Measurements from ENCODE around the gene THOC6. TPM values are rescaled to one million over a fixed set of nuclear protein-coding genes. Genes with fewer than 3 reads are reported as not detected.

Gene THOC6
- total and polyA plus RNA-seq, 9 of the 15 experiments (the other 6 are each of a cell fraction or from before 2014, with no cell fraction given), result 2.5 to 65.4 (median 42.3) TPM

DNA sequence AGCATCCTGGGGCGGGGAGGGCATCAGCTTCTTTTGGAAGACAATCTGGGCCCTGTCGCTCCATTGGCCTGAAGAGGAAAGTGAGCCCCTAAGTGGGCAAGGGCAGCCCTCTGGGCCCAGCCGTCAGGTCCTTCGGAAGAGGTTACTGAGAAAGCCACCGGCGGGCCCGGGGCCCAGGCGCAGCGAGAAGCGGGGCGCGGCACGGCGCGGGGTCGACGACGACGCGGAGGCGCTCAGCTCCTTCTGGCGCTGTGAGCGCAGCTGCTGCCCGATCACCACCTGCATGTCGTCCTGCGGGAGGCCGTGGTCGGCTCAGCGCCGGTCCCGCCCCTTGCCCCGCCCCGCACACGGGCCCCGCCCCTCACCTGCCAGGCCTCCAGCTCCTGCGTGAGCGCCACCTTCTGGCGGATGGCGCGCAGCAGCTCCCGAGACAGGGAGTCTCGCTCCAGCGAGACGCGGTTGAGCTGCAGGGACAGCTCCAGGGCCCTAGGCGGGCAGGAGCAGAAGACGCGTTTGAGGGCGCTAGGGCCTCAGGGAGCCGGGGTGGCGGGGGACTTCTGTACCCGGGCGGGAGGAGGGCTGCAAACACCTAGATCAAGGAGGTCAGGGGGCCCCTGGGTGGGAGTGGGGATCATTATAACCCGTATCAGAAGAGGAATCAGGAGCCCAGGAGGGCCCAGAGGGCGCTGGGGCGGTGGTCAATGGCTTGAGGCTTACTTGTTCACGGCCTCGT lies 4.3 kb downstream of the THOC6 start (continued):
- TF ChIP-seq, protein P1, sequence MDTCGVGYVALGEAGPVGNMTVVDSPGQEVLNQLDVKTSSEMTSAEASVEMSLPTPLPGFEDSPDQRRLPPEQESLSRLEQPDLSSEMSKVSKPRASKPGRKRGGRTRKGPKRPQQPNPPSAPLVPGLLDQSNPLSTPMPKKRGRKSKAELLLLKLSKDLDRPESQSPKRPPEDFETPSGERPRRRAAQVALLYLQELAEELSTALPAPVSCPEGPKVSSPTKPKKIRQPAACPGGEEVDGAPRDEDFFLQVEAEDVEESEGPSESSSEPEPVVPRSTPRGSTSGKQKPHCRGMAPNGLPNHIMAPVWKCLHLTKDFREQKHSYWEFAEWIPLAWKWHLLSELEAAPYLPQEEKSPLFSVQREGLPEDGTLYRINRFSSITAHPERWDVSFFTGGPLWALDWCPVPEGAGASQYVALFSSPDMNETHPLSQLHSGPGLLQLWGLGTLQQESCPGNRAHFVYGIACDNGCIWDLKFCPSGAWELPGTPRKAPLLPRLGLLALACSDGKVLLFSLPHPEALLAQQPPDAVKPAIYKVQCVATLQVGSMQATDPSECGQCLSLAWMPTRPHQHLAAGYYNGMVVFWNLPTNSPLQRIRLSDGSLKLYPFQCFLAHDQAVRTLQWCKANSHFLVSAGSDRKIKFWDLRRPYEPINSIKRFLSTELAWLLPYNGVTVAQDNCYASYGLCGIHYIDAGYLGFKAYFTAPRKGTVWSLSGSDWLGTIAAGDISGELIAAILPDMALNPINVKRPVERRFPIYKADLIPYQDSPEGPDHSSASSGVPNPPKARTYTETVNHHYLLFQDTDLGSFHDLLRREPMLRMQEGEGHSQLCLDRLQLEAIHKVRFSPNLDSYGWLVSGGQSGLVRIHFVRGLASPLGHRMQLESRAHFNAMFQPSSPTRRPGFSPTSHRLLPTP (IDR thresholded peaks at IDR 0.05; ENCODE audit: borderline replicate concordance, extremely low read depth, insufficient read length), result no peak
- TF ChIP-seq NONO (IDR thresholded peaks at IDR 0.05; ENCODE audit: low read depth in 2 of 2, low read length in 1 of 2), result no peak
- no peak for TF ChIP-seq ELF4 (CRISPR knock-in tag; IDR thresholded peaks at IDR 0.05)
- no peak for TF ChIP-seq KAT7 (CRISPR knock-in tag; IDR thresholded peaks at IDR 0.05; ENCODE audit: borderline replicate concordance)
- TF ChIP-seq, protein P2, sequence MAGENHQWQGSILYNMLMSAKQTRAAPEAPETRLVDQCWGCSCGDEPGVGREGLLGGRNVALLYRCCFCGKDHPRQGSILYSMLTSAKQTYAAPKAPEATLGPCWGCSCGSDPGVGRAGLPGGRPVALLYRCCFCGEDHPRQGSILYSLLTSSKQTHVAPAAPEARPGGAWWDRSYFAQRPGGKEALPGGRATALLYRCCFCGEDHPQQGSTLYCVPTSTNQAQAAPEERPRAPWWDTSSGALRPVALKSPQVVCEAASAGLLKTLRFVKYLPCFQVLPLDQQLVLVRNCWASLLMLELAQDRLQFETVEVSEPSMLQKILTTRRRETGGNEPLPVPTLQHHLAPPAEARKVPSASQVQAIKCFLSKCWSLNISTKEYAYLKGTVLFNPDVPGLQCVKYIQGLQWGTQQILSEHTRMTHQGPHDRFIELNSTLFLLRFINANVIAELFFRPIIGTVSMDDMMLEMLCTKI (IDR thresholded peaks at IDR 0.05; ENCODE audit: partially characterized antibody), result no peak
- 0 out of 2 replicates have a peak, but pooled peaks have one; percentile 25 for TF ChIP-seq ZNF263 (CRISPR knock-in tag; IDR thresholded peaks at IDR 0.05; ENCODE audit: borderline replicate concordance)
- TF ChIP-seq, protein P3, sequence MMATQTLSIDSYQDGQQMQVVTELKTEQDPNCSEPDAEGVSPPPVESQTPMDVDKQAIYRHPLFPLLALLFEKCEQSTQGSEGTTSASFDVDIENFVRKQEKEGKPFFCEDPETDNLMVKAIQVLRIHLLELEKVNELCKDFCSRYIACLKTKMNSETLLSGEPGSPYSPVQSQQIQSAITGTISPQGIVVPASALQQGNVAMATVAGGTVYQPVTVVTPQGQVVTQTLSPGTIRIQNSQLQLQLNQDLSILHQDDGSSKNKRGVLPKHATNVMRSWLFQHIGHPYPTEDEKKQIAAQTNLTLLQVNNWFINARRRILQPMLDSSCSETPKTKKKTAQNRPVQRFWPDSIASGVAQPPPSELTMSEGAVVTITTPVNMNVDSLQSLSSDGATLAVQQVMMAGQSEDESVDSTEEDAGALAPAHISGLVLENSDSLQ (IDR thresholded peaks at IDR 0.05), result peak; percentile 44; the same call in 1 of the 2 replicates
- TF ChIP-seq, protein P4, sequence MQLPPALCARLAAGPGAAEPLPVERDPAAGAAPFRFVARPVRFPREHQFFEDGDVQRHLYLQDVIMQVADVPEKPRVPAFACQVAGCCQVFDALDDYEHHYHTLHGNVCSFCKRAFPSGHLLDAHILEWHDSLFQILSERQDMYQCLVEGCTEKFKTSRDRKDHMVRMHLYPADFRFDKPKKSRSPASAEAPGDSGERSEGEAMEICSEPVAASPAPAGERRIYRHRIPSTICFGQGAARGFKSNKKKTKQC (CRISPR knock-in tag; IDR thresholded peaks at IDR 0.05), result peak; percentile 31; the same call in 1 of the 2 replicates
- TF ChIP-seq, protein P5, sequence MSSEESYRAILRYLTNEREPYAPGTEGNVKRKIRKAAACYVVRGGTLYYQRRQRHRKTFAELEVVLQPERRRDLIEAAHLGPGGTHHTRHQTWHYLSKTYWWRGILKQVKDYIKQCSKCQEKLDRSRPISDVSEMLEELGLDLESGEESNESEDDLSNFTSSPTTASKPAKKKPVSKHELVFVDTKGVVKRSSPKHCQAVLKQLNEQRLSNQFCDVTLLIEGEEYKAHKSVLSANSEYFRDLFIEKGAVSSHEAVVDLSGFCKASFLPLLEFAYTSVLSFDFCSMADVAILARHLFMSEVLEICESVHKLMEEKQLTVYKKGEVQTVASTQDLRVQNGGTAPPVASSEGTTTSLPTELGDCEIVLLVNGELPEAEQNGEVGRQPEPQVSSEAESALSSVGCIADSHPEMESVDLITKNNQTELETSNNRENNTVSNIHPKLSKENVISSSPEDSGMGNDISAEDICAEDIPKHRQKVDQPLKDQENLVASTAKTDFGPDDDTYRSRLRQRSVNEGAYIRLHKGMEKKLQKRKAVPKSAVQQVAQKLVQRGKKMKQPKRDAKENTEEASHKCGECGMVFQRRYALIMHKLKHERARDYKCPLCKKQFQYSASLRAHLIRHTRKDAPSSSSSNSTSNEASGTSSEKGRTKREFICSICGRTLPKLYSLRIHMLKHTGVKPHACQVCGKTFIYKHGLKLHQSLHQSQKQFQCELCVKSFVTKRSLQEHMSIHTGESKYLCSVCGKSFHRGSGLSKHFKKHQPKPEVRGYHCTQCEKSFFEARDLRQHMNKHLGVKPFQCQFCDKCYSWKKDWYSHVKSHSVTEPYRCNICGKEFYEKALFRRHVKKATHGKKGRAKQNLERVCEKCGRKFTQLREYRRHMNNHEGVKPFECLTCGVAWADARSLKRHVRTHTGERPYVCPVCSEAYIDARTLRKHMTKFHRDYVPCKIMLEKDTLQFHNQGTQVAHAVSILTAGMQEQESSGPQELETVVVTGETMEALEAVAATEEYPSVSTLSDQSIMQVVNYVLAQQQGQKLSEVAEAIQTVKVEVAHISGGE (CRISPR knock-in tag; IDR thresholded peaks at IDR 0.05), result no peak
- TF ChIP-seq CBFB (CRISPR knock-in tag; IDR thresholded peaks at IDR 0.05), result no peak

All from K562 (cell line).